NCI-H1417 treated with DMSO at 0.1 percent for 48 hours (cell line): ENCODE data around the gene SDR9C7.
"Not testable (repeated sequence)": the region's sequence is repeated elsewhere in the genome, so short reads cannot be mapped to it uniquely, and the experiment has no call there.

Experiments used
- DNase-seq: peaks from one replicate; lab custom pipeline; 2025; lab: John Stamatoyannopoulos, UW

Gene SDR9C7

GRCh38 chr12:56933826-56934625, at the start of gene SDR9C7:
Gene SDR9C7, minus strand, starts transcription at chr12:56934408. Its CDS starts 147 bp downstream, at chr12:56934261.
- DNase-seq = no peak

- no peak for DNase-seq
These were observed 49.2 kb upstream of the SDR9C7 start for GRCh38 chr12:56983386-56983785.

GRCh38 chr12:56982578-56983236, 48.5 kb upstream of the SDR9C7 start:
- DNase-seq = not testable (repeated sequence)

GRCh38 chr12:56980941-56981530, 46.8 kb upstream of the SDR9C7 start:
- no peak for DNase-seq

GRCh38 chr12:56980268-56980667, 46.1 kb upstream of the SDR9C7 start:
- DNase-seq = no peak

- DNase-seq = no peak
These were observed 45.4 kb upstream of the SDR9C7 start for GRCh38 chr12:56979628-56980027.

GRCh38 chr12:56978397-56979138, 44.4 kb upstream of the SDR9C7 start:
- DNase-seq = no peak

- DNase-seq = not testable (repeated sequence)
These were observed 43.2 kb upstream of the SDR9C7 start for GRCh38 chr12:56977361-56977760.

- not testable (repeated sequence) for DNase-seq
These were observed 40.0 kb upstream of the SDR9C7 start for GRCh38 chr12:56974224-56974623.

GRCh38 chr12:56968910-56969309, 34.7 kb upstream of the SDR9C7 start:
- not testable (repeated sequence) for DNase-seq

GRCh38 chr12:56965997-56966642, 31.9 kb upstream of the SDR9C7 start:
- DNase-seq = not testable (repeated sequence)

- not testable (repeated sequence) for DNase-seq
These were observed 30.9 kb upstream of the SDR9C7 start for GRCh38 chr12:56965124-56965523.

GRCh38 chr12:56963557-56963956, 29.3 kb upstream of the SDR9C7 start:
- not testable (repeated sequence) for DNase-seq

- DNase-seq = not testable (repeated sequence)
These were observed 28.0 kb upstream of the SDR9C7 start for GRCh38 chr12:56962247-56962646.

- DNase-seq = no peak
These were observed 24.2 kb upstream of the SDR9C7 start for GRCh38 chr12:56958422-56958821.

- no peak for DNase-seq
These were observed 23.2 kb upstream of the SDR9C7 start, which contains the start of gene RDH16 for GRCh38 chr12:56957229-56958052. Gene RDH16, minus strand, starts transcription at chr12:56957608. Its CDS starts 146 bp downstream, at chr12:56957462.

GRCh38 chr12:56955631-56956256, 21.5 kb upstream of the SDR9C7 start:
- DNase-seq = no peak

GRCh38 chr12:56954958-56955355, 20.7 kb upstream of the SDR9C7 start:
- no peak for DNase-seq

GRCh38 chr12:56954057-56954957, 20.1 kb upstream of the SDR9C7 start:
- DNase-seq = no peak
